Erythroblast (primary cell): ENCODE measurements around the gene NXPE3.
A peak's percentile ranks its signal among the peaks of the same experiment; 100 is the strongest.
"Not testable (repeated sequence)": the region's sequence is repeated elsewhere in the genome, so short reads cannot be mapped to it uniquely, and the experiment has no call there.

ENCODE experiments used
- DNase-seq, 2 experiments: peaks; one replicate each; lab custom pipeline; 2025; lab: John Stamatoyannopoulos, UW
- GATA1 ChIP-seq: IDR thresholded peaks from 2 replicates; pipeline ENCODE4 v1.6.1; 2011; ENCODE audit warnings: low read depth, mild to moderate bottlenecking, control low read depth, low read length, moderate library complexity
- POLR2A ChIP-seq: IDR thresholded peaks from 2 replicates; pipeline ENCODE4 v1.6.1; 2011; ENCODE audit warnings: mild to moderate bottlenecking, low read length

NXPE3 gene

DNA sequence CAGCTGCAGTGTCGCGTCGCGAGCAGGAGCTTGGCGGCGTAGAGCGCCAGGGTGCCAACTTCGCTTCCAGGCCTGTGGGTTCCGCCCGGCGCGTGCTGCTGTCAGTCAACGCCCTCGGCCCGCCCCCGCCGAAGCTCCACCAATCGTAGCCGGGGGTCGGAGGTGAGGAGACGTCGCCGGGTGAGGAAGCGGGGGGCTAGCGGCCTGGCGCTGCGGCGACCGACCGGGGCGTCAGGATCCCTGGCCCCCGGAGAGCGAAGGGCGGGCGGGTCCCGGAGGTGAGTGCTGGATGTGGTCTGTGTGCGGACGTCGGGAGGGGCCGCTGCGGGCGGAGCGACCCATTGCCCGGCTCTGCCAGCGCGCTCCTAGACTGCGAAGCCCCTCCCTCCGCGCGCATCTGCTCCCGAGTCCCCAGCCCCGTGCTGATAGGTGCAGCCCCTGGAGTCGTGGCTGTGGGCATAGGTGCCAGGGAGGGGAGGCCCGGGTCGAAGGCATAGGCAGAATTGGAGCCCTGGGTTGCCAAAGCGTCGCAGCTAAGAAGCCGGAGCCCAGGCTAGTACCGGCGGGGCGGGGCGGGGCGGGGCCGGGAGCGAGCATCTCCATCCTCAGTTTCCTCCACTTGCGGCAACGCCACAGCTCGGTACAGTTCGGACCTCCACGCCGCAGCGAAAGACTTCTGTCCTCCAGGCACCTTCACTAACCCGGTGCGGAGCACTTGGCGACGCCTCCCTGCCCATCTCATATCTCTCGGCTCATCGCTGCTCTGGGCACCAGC lies at the start of gene NXPE3:
TSS of gene NXPE3 (plus strand) at position 165 of the 775 bp plus-strand sequence. CDS start 6,386 bp downstream, outside the sequence.
- TF ChIP-seq POLR2A (peak; percentile 42), GATA1 (no peak)
- DNase-seq, result peak; percentile 79 to 82

DNA sequence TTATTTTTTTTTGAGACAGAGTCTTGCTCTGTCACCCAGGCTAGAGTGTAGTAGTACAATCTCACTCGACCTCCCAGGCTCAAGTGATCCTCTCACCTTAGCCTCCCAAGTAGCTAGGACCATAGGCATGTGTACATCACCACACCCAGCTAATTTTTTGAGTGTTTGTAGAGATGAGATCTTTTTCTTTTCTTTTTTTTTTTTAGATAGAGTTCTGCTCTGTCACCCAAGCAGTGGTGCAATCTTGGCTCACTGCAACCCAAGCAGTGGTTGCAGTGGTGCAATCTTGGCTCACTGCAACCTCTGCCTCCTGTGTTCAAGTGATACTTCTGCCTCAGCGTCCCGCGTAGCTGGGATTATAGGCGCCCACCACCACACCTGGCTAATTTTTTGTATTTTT lies 49.4 kb upstream of the NXPE3 start:
- peak; percentile 8 to 30 for DNase-seq
- no peak for TF ChIP-seq POLR2A
- TF ChIP-seq GATA1, result no peak

DNA sequence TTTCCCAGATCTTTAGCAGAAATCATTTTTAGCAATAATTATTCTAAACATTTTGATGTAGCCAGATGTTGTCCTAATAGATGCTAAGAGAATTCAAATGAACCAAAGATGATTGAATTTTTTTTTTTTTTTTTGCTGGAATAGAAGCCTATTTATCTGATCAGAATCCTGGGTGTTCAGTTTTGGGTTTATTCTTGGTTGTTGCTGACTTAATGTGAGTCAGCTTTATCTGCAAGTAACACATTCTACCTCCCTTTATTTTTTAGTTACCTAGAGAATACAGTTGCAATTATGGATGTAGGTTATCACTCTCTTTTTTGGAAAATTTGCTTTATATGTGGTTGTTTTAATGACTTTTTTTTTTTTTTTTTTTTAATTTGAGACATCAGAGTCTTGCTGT lies 48.2 kb upstream of the NXPE3 start:
- DNase-seq, result peak; percentile 62 to 64

DNA sequence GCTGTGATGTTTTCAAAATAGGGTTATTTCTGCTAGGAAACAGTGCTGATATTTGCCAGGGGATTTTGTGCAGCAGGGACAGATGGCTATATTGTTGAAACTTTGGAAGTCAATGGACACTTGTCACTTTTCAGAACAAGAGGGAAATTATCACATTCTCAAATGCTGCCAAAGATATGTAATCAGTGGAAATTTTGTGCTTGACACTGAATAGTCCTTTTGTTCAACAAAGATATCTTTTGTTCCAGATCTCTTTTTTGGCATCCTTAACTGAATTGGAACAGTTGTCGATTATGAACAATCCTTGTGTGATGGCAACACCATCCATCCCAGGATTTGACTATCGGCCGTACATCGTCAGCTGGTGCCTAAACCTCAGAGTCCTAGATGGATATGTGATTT lies 46.8 kb upstream of the NXPE3 start:
- peak in 1 of 2 experiments; percentile 12 for DNase-seq
- TF ChIP-seq POLR2A (no peak), GATA1 (no peak)

More for the DNA sequence above, 48.2 kb upstream of the NXPE3 start:
- TF ChIP-seq POLR2A, result no peak
- no peak for TF ChIP-seq GATA1

DNA sequence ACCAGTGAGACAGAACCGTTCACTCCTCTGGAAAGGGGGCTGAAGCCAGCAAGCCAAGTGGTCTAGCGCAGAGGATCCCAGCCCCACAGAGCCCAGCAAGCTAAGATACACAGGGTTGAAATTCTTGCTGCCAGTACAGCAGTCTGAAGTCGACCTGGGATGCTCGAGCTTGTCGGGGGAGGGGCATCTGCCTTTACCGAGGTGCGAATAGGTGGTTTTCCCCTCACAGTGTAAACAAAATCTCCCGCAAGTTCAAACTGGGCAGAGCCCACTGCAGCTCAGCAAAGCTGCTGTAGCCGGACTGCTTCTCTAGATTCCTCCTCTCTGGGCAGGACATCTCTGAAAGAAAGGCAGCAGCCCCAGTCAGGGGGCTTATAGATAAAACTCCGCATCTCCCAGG lies 43.2 kb upstream of the NXPE3 start:
- DNase-seq, result no peak
- TF ChIP-seq POLR2A (no peak), GATA1 (no peak)

DNA sequence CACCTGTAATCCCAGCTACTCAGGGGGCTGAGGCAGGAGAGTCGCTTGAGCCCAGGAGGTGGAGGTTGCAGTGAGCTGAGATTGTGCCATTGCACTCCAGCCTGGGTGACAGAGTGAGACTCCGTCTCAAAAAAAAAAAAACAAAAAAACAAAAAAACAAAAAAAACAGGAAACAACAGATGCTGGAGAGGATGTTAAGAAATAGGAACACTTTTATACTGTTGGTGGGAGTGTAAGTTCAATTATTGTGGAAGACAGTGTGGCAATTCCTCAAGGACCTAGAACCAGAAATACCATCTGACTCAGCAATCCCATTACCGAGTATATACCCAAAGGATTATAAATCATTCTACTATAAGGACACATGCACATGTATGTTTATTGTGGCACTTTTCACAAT lies 37.1 kb upstream of the NXPE3 start:
- DNase-seq, result not testable (repeated sequence)

DNA sequence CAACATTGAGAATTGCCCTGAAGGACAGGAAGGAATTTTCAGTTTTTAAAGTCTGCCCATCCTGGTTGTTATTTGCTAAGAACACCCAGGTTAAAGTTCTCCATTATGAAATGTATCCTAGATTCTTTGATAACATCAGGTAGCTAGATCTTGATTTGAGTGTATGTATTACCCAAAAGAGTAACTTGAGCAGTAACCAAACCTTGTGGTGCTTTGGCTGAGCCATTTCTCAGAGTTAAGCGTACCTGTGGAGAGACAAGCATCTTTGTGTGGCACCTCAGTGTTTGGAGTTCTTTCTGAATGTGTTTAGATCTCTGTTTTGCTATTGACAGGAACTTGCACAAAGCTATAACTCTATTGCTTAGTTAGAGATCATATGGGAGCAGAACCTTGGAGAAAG lies 34.2 kb upstream of the NXPE3 start:
- DNase-seq, result no peak
- no peak for TF ChIP-seq GATA1
- no peak for TF ChIP-seq POLR2A

DNA sequence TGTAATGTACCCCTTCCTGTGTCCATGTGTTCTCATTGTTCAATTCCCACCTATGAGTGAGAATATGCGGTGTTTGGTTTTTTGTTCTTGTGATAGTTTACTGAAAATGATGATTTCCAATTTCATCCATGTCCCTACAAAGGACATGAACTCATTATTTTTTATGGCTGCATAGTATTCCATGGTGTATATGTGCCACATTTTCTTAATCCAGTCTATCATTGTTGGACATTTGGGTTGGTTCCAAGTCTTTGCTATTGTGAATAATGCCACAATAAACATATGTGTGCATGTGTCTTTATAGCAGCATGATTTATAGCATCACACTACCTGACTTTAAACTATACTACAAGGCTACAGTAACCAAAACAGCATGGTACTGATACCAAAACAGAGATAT lies 33.1 kb upstream of the NXPE3 start:
- not testable (repeated sequence) for DNase-seq

DNA sequence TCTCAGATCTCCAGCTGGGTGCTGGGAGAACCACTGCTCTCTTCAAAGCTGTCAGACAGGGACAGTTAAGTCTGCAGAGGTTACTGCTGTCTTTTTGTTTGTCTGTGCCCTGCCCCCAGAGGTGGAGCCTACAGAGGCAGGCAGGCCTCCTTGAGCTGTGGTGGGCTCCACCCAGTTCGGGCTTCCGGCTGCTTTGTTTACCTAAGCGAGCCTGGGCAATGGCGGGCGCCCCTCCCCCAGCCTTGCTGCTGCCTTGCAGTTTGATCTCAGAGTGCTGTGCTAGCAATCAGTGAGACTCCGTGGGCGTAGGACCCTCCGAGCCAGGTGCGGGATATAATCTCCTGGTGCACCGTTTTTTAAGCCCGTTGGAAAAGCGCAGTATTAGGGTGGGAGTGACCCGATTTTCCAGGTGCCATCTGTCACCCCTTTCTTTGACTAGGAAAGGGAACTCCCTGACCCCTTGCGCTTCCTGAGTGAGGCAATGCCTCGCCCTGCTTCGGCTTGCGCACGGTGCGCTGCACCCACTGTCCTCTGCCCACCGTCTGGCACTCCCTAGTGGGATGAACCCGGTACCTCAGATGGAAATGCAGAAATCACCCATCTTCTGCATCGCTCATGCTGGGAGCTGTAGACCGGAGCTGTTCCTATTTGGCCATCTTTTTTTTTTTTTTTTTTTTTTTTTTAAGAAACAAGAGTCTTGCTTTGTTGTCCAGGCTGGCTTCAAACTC lies 25.5 kb upstream of the NXPE3 start:
- DNase-seq, result not testable (repeated sequence)

DNA sequence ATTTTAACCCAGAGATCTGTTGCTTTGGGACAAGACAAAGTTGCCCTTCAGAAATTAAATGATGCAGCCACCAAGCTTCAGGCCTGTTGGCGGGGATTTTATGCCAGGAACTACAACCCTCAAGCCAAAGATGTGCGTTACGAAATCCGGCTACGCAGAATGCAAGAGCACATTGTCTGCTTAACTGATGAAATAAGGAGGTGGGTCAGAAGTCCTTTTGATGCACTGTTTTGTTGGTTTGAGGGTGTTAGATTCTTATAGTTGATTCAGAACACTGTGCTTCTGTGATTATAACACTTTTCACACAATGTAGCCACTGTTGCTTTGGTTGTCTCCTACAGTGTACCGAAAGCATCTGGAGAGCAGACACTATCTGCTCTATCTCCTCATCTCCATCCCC lies 20.8 kb upstream of the NXPE3 start:
- no peak for DNase-seq
- TF ChIP-seq POLR2A (no peak), GATA1 (no peak)

DNA sequence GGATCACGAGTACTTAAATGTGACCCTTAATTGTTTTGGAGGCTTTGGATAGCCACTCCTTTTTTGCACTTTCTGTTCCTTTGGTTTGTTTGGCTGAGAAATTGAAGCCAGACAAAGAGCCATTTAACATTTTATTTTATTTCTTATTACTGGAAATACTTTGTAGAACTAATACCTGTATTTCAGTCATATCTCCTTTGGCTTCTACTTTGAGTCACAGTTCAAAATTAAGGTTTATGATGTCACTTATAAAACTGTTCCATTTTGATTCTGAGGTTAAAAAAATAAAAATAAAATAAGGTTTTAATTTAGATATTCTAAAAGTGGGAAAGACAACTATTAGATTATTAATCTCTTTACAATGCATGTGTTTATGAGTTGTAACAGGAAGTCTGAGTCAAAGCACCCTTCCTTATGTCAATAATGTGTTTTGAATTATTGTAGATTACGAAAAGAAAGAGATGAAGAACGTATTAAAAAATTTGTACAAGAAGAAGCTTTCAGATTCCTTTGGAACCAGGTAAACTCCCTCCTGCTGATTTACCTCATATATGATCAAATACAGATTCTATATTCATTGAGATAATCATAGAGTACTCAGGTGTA lies 16.9 kb upstream of the NXPE3 start:
- DNase-seq, result no peak
- TF ChIP-seq POLR2A, result no peak

DNA sequence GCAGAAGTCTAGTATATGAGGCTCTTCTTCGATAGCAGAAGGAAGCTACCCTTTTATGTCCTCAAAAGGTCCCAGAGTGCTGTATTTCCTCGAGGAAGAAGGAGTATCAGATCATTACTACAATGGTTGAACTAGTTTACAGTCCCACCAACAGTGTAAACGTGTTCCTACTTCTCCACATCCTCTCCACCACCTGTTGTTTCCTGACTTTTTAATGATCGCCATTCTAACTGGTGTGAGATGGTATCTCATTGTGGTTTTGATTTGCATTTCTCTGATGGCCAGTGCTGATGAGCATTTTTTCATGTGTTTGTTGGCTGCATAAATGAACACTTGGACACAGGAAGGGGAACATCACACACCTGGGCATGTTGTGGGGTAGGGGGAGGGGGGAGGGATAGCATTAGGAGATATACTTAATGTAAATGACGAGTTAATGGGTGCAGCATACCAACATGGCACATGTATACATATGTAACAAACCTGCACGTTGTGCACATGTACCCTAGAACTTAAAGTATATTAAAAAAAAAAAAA lies 1.2 kb upstream of the NXPE3 start:
- DNase-seq, result not testable (repeated sequence)

DNA sequence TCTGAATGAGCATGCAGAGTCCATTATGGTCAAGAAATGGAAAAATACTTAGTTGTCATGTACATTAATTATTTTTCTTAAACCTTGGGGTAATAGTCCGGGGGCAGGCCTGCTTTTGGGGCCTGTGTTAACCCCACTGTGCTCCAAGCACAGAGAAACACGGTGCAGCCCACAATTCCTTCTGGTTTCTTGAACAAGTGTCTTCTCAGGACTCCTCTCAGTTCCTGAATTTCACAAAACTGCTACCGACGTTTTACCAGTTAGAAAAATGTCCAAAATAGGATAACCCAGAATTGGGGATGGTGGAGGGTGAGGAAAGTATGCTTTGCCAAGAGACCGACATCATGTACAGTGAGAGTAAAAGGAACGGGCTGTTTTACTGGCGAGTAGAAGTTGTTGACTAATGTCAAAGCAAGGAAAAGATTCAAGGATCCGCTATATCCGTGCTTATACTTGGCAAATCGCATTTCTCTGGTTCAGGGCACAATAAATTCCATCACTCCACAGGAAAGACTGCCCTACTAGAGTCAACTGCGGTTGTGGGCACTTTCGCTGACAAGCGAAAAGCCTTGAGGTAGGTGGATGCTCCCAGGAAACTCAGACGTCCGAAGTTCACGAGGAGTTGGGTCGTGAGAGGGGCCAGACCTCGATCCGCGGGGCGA lies 495 bp upstream of the NXPE3 start:
- no peak for DNase-seq
- TF ChIP-seq POLR2A (no peak), GATA1 (no peak)

DNA sequence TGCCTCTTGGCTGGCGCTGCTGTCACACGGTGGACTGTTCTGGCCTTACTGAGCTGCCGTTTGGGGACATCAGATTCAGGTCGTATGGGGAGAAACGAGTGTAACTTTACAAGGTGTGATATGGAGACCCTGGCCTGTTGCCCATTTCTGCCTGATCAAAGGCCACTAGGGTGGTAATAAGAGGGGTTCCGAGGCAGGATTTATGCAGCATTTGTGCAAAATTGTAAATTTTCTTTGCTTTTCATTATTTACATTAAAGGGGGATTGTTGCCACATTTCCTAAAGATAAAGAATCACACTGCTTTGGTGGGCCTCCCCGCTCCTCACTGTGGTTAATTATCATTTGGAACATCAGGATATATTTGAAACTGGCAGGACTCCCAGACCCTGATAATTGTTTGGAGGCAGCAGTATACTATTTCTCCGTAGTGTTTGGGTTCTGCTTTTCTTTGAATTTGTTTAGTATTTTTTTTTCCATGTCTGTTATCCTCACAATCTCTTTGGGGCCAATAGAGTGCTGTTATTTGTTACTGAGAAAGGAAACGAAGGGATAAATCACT lies 891 bp downstream of the NXPE3 start:
- DNase-seq, result peak; percentile 36 to 45

More for the DNA sequence above, 891 bp downstream of the NXPE3 start:
- TF ChIP-seq GATA1 (no peak), POLR2A (no peak)
